Hepatocyte (in vitro differentiated cells): ENCODE measurements around the gene LRRC36.

Source experiments
- CTCF ChIP-seq: fragments of 200-600 bp; sonication (generic); IDR thresholded peaks from 2 replicates; pipeline ENCODE4 v1.5.1; 2016; ENCODE audit warnings: antibody characterized with exemption, mild to moderate bottlenecking; ENCODE audit not compliant: poor library complexity
- EZH2 ChIP-seq: fragments of 200-600 bp; sonication (generic); IDR thresholded peaks from 2 replicates; pipeline ENCODE4 v1.6.1; 2016; ENCODE audit warnings: antibody characterized with exemption, mild to moderate bottlenecking, borderline replicate concordance
- EZH2phosphoT487 ChIP-seq: fragments of 200-600 bp; sonication (generic); IDR thresholded peaks from one replicate; pipeline ENCODE4 v1.6.1; 2018; ENCODE audit warnings: antibody characterized with exemption, mild to moderate bottlenecking, low read depth, moderate library complexity; ENCODE audit not compliant: unreplicated experiment, severe bottlenecking

- no peak for TF ChIP-seq CTCF
- no peak for TF ChIP-seq EZH2
- no peak for TF ChIP-seq EZH2phosphoT487
Observed at GRCh38 chr16:67283039-67283825, 43.4 kb upstream of the LRRC36 start.
